ENCODE data around the gene CFAP100.

DNA sequence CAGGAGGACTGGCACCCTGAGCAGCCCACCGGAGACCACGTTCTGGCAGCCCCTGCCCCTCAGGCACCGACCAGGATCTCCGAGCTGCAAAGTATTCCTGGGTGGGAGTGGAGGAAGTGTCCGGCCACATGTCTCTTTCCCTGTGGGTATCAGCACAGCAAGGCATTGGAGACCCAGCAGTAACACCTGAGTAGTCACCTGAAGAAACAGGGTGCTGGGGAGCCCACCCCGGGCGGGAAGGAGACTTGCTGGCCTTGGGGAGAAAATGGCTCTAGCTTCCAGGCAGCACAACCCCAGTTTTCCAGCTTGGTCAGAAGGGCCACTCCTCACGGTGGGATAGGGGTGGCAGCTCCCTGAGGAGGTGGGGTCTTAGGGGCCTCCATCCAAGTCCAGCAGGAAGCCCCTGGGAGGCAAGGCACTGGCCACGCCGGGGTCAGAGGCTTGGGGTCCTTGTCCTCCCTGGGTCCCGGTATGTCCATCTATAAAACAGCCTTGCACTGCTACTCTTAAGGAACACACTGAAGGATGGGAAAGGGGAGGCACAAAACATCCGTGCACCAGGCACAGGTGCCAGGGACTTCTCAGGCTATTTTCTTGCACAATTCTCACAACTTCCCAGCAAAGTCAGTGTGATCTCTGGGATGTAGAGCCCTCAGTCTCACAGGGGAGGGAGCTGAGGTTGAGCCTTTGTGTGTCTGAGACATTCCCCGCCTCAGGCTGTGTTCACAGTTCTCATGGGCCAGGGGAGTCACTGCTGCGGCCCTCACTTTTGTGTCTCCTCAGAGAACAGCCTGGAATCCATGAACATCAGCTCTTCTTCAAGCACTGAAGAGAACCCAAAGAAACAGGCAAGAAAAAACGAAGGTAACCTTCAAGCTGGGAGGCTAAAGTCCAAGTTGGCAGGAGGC lies 11.9 kb downstream of the CFAP100 start:
- TF ChIP-seq POLR2AphosphoS5 (IDR thresholded peaks at IDR 0.05; ENCODE audit: low read depth, low read length) (no peak), POLR2A (IDR thresholded peaks at IDR 0.05; ENCODE audit: low read depth, low read length) (no peak)

All from GM12892 (cell line).